Keratinocyte (primary cell): Measurements from ENCODE around the gene OOSP4A. TPM values are rescaled to one million over a fixed set of nuclear protein-coding genes. Genes with fewer than 3 reads are reported as not detected.

Experiments used
- DNase-seq: peaks from one replicate; pipeline ENCODE4 v3.0.0-alpha.2; 2011; ENCODE audit warnings: low read depth, missing footprints, low spot score
- FAIRE-seq: peaks from 2 replicates; lab custom pipeline; 2011; peaks lifted over from hg19 to GRCh38; lab: Jason Lieb, UNC
- H2AFZ ChIP-seq: 2 replicates; pipeline ENCODE4 v1.6.0; 2012; ENCODE audit warnings: low read length, control low read depth, inconsistent platforms; ENCODE audit not compliant: control insufficient read depth
- H3K27ac ChIP-seq: 2 replicates; pipeline ENCODE4 v1.5.1; 2011; ENCODE audit warnings: low read length; ENCODE audit not compliant: control insufficient read depth, insufficient read depth
- H3K27me3 ChIP-seq: 3 replicates; pipeline ENCODE4 v1.6.0; 2011; ENCODE audit warnings: low read length; ENCODE audit not compliant: control insufficient read depth, insufficient read depth; ENCODE audit errors: extremely low read depth
- H3K36me3 ChIP-seq, 2 experiments: 2 replicates in 1 of 2; 3 replicates in 1 of 2; pipeline ENCODE4 v1.5.1; 2011; ENCODE audit warnings: low read length in 2 of 2, mild to moderate bottlenecking in 1 of 2; ENCODE audit not compliant: control insufficient read depth in 2 of 2, insufficient read depth in 2 of 2; ENCODE audit errors: extremely low read depth in 1 of 2
- H3K4me1 ChIP-seq: 3 replicates; pipeline ENCODE4 v1.5.1; 2011; ENCODE audit warnings: low read length; ENCODE audit not compliant: control insufficient read depth, insufficient read depth; ENCODE audit errors: extremely low read depth
- H3K4me2 ChIP-seq: 3 replicates; pipeline ENCODE4 v1.6.0; 2011; ENCODE audit warnings: low read depth, low read length; ENCODE audit not compliant: control insufficient read depth, insufficient read depth; ENCODE audit errors: extremely low read depth
- H3K4me3 ChIP-seq, 3 experiments: fragments of 200-600 bp in 1 of 3; sonication (generic) in 1 of 3; 2 replicates in 2 of 3; 3 replicates in 1 of 3; pipeline ENCODE4 v1.5.1; 2011 to 2016; ENCODE audit warnings: low read length in 3 of 3, mild to moderate bottlenecking in 3 of 3, control low read depth in 2 of 3, inconsistent platforms in 1 of 3, low read depth in 1 of 3, mixed read lengths in 1 of 3, mixed run types in 1 of 3, moderate library complexity in 1 of 3; ENCODE audit not compliant: control insufficient read depth in 2 of 3, insufficient read depth in 2 of 3; ENCODE audit errors: extremely low read depth in 1 of 3
- H3K79me2 ChIP-seq: 2 replicates; pipeline ENCODE4 v1.6.0; 2012; ENCODE audit warnings: low read length; ENCODE audit not compliant: control insufficient read depth, insufficient read depth
- H3K9ac ChIP-seq: 3 replicates; pipeline ENCODE4 v1.6.0; 2011; ENCODE audit warnings: low read length; ENCODE audit not compliant: control insufficient read depth, insufficient read depth; ENCODE audit errors: extremely low read depth
- H3K9me1 ChIP-seq: 3 replicates; pipeline ENCODE4 v1.6.0; 2011; ENCODE audit warnings: low read length; ENCODE audit not compliant: control insufficient read depth, insufficient read depth; ENCODE audit errors: extremely low read depth
- H3K9me3 ChIP-seq: 2 replicates; pipeline ENCODE4 v1.5.1; 2012; ENCODE audit warnings: low read depth, low read length; ENCODE audit not compliant: control insufficient read depth
- H4K20me1 ChIP-seq: 3 replicates; pipeline ENCODE4 v1.6.0; 2011; ENCODE audit warnings: low read length; ENCODE audit not compliant: control insufficient read depth, insufficient read depth; ENCODE audit errors: extremely low read depth
- EZH2 ChIP-seq: IDR thresholded peaks from one replicate; pipeline ENCODE4 v1.6.1; 2012; ENCODE audit warnings: inconsistent platforms, mild to moderate bottlenecking, low read length, moderate library complexity
- dilution Hi-C: fragments of 300-500 bp; cut with MboI; formaldehyde crosslinking; loops from one replicate; pipeline ENCODE4 v1.7.0; 2020; ENCODE audit warnings: low sequenced_read_pairs; ENCODE audit not compliant: extremely low pct_ligation_motif_present
- polyA plus RNA-seq, 5 experiments: library from polyadenylated mRNA; depleted of rRNA in 3 of 5; stranded (reverse) in 3 of 5; stranded (forward) in 1 of 5; unstranded in 1 of 5; fragments of >200 nt; gene quantifications; 1 replicate in 1 of 5; 2 replicates in 3 of 5; 3 replicates in 1 of 5; pipeline versions ENCODE4 v1.2.1 to v1.2.3, GENCODE V29; 2011 to 2012; ENCODE audit warnings: missing spikeins in 2 of 5, low read depth in 1 of 5, low replicate concordance in 1 of 5
- TF ChIP-seq, protein P1 (sequence below), 3 experiments: IDR thresholded peaks in 1 of 3; conservative IDR thresholded peaks in 1 of 3; optimal IDR thresholded peaks in 1 of 3; 2 replicates in 2 of 3; 3 replicates in 1 of 3; pipeline versions ENCODE3 to v1.5.1; 2011; ENCODE audit warnings: low read length in 3 of 3, mild to moderate bottlenecking in 3 of 3, moderate library complexity in 2 of 3, control low read depth in 1 of 3, inconsistent platforms in 1 of 3; ENCODE audit not compliant: insufficient read depth in 2 of 3; ENCODE audit errors: extremely low read depth in 1 of 3

Gene OOSP4A
- polyA plus RNA-seq, 1 donor (not counting 4 experiments of a cell fraction or from before 2014, with no cell fraction given) = not detected

DNA sequence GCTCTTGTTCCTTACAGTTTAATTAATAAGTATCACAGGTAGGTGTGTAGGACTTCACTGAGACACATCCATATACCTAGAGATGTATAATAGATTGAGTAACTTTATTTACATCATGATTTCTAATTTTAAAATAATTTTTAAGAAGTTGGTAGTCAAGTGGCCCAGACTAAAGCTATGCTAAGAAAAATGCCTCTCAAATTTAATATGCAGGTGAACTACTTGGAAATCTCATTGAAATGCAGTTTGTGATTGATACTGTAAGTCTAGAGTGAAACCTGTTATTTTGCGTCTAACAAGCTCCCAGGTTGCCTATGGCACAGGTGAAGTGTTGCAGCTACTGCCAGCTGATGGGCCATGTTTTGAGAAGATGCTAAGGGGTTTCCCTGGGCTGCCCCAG, 53.0 kb downstream of the OOSP4A start, which contains the start of gene OOSP4B:
OOSP4B (plus strand) TSS at position 301 of the 400 bp plus-strand sequence.
- H3K4me1 ChIP-seq = no peaks in the 10 kb centered on the region
- H2AFZ ChIP-seq = no peak within 1 kb of the TSS
- no peaks in the 10 kb centered on the region for H3K9me1 ChIP-seq
- H3K27ac ChIP-seq = no peak within 1 kb of the TSS
- dilution Hi-C loops = no loop called here
- no peak within 1 kb of the TSS for H3K4me2 ChIP-seq
- no peak within 1 kb of the TSS for H3K9ac ChIP-seq
- no peak for FAIRE-seq
- TF ChIP-seq, protein P1, sequence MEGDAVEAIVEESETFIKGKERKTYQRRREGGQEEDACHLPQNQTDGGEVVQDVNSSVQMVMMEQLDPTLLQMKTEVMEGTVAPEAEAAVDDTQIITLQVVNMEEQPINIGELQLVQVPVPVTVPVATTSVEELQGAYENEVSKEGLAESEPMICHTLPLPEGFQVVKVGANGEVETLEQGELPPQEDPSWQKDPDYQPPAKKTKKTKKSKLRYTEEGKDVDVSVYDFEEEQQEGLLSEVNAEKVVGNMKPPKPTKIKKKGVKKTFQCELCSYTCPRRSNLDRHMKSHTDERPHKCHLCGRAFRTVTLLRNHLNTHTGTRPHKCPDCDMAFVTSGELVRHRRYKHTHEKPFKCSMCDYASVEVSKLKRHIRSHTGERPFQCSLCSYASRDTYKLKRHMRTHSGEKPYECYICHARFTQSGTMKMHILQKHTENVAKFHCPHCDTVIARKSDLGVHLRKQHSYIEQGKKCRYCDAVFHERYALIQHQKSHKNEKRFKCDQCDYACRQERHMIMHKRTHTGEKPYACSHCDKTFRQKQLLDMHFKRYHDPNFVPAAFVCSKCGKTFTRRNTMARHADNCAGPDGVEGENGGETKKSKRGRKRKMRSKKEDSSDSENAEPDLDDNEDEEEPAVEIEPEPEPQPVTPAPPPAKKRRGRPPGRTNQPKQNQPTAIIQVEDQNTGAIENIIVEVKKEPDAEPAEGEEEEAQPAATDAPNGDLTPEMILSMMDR (optimal IDR thresholded peaks at IDR 0.05 in 1 of 3, IDR thresholded peaks at IDR 0.05 in 1 of 3, conservative IDR thresholded peaks at IDR 0.05 in 1 of 3; ENCODE audit: extremely low read depth in 1 of 3, insufficient read depth in 2 of 3, low read length in 3 of 3) = no peak
- TF ChIP-seq EZH2 = no peak
- H4K20me1 ChIP-seq = no peaks in the 10 kb centered on the region
- H3K4me3 ChIP-seq = no peak within 1 kb of the TSS
- H3K9me3 ChIP-seq = no peaks in the 10 kb centered on the region
- no peak for DNase-seq
- H3K36me3 ChIP-seq = no peaks in the 10 kb centered on the region
- H3K27me3 ChIP-seq = no peaks in the 10 kb centered on the region
- no peaks in the 10 kb centered on the region for H3K79me2 ChIP-seq

DNA sequence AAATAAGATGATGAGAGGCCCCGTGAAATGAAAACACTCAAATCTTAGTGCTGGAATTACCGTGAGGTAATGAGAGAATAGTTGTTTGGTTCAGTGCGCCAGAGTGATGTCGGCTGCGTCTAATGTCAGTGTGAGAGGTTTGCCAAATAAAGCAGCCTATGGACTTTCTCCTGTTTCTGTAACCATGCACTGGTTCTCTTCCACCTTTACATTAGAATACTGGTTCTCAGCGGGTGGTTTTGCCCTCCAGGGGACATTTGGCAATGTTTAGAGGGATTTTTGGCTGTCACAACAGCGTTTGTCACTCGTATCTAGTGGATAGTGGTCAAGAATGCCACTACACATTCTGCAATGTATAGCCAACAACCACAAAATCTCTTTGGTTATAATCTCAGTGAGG, 54.2 kb downstream of the OOSP4A start:
- dilution Hi-C loops = no loop called here
- H2AFZ ChIP-seq = no peak overlapping the region
- DNase-seq = no peak

More for the DNA sequence above, 54.2 kb downstream of the OOSP4A start:
- no peak overlapping the region for H3K27ac ChIP-seq
- no peak overlapping the region for H3K4me2 ChIP-seq
- H3K9ac ChIP-seq = no peak overlapping the region
- FAIRE-seq = no peak
- no peaks in the 10 kb centered on the region for H4K20me1 ChIP-seq
- H3K27me3 ChIP-seq = no peaks in the 10 kb centered on the region
- no peaks in the 10 kb centered on the region for H3K9me3 ChIP-seq
- no peak for TF ChIP-seq EZH2
- TF ChIP-seq, protein P1 (optimal IDR thresholded peaks at IDR 0.05 in 1 of 3, IDR thresholded peaks at IDR 0.05 in 1 of 3, conservative IDR thresholded peaks at IDR 0.05 in 1 of 3; ENCODE audit: extremely low read depth in 1 of 3, insufficient read depth in 2 of 3, low read length in 3 of 3) = no peak
- H3K9me1 ChIP-seq = no peaks in the 10 kb centered on the region
- H3K4me3 ChIP-seq = no peak overlapping the region
- H3K79me2 ChIP-seq = no peaks in the 10 kb centered on the region
- no peaks in the 10 kb centered on the region for H3K36me3 ChIP-seq
- no peaks in the 10 kb centered on the region for H3K4me1 ChIP-seq

Other genes with a start within 250 kb of the OOSP4A start
- gene STX3, start 208.7 kb upstream of the OOSP4A start, polyA plus RNA-seq = 41.1 to 48.0 TPM (median 42.5 TPM) in 3 replicates
- gene MRPL16, start 153.3 kb upstream of the OOSP4A start, polyA plus RNA-seq = 32.4 to 85.5 TPM (median 72.1 TPM) in 3 replicates
- not detected in 3 replicates for gene CBLIF, start 118.5 kb upstream of the OOSP4A start, polyA plus RNA-seq
- gene TCN1, start 97.5 kb upstream of the OOSP4A start, polyA plus RNA-seq = 3.7 to 6.9 TPM (median 3.9 TPM) in 3 replicates
- gene OOSP3, start 85.3 kb upstream of the OOSP4A start, polyA plus RNA-seq = 0.09 to 0.14 TPM in 2 of 3 replicates, not detected in the other
- gene OOSP1, start 25.6 kb upstream of the OOSP4A start, polyA plus RNA-seq = not detected in 3 replicates
- not detected in 3 replicates for gene OOSP4B, start 53.1 kb downstream of the OOSP4A start, polyA plus RNA-seq
- gene OOSP2, start 76.4 kb downstream of the OOSP4A start, polyA plus RNA-seq = not detected in 3 replicates
- not detected in 3 replicates for gene MS4A3, start 92.6 kb downstream of the OOSP4A start, polyA plus RNA-seq
- gene MS4A2, start 124.6 kb downstream of the OOSP4A start, polyA plus RNA-seq = not detected in 3 replicates
- not detected in 3 replicates for gene MS4A6A, start 219.1 kb downstream of the OOSP4A start, polyA plus RNA-seq